A549 (cell line): ENCODE data around the gene GRAMD1A.

ENCODE experiments used
- CTCF ChIP-seq: fragments of >200 bp; sonication (Bioruptor Twin); formaldehyde crosslinking; IDR thresholded peaks from 3 replicates; pipeline ENCODE4 v1.5.1; 2016
- MYC ChIP-seq: IDR thresholded peaks from 2 replicates; pipeline ENCODE4 v1.6.1; 2012; ENCODE audit warnings: mild to moderate bottlenecking, inconsistent platforms, low read length, improper control_type of control experiment, borderline replicate concordance
- POLR2A ChIP-seq: IDR thresholded peaks from 2 replicates; pipeline ENCODE4 v1.6.1; 2012; ENCODE audit warnings: mild to moderate bottlenecking, low read length
- RAD21 ChIP-seq, 2 experiments: fragments of >200 bp in 1 of 2; sonication (Bioruptor Twin) in 1 of 2; formaldehyde crosslinking in 1 of 2; IDR thresholded peaks in 1 of 2; conservative IDR thresholded peaks in 1 of 2; 2 replicates in 1 of 2; 3 replicates in 1 of 2; pipeline ENCODE4 v1.6.1; 2012 to 2018; ENCODE audit warnings: inconsistent platforms in 1 of 2
- ZSCAN20 ChIP-seq: fragments of 250-450 bp; sonication (Bioruptor Pico); IDR thresholded peaks from 2 replicates; pipeline ENCODE4 v1.8.0; 2022; ENCODE audit warnings: mild to moderate bottlenecking, moderate library complexity

- no peak for TF ChIP-seq CTCF
- no peak for TF ChIP-seq ZSCAN20 (CRISPR knock-in tag)
- no peak for TF ChIP-seq POLR2A
- no peak for TF ChIP-seq MYC
- TF ChIP-seq RAD21 (conservative IDR thresholded peaks at IDR 0.05 in 1 of 2, IDR thresholded peaks at IDR 0.05 in 1 of 2), result no peak
These were observed 30.4 kb upstream of the GRAMD1A start for GRCh38 chr19:34969721-34970120.
